ENCODE results near the gene FLT1.

Gene FLT1

GRCh38 chr13:28337166-28338005, 157.5 kb downstream of the FLT1 start:
- no peak overlapping the region for H3K4me3 ChIP-seq (ENCODE audit: low read depth, low read length)
- peak; percentile 68 for DNase-seq (ENCODE audit: low read depth)

DNA sequence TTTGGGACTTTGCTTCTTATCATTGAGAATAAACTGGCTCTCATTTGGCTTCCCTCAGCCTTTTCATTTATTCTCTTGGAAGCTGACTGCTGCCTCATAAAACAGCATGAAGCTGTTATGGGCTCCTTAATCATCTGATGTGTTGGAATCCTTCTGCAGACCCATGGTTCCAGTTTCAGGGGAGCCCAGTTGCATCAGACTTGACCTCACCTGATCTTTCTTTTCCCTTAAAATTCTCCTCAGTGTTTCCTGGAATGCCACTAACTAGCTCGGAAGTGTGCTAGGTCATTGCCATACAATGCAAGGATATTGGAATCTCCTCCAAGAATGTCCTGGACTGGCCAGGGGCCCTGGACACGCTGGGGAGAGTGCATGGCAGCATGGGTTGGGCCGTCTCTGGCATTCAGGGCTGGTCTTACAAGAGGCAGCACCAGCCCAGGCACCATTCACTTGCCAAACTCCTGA, 158.7 kb downstream of the FLT1 start:
- no peak overlapping the region for H3K4me3 ChIP-seq (ENCODE audit: low read depth, low read length)
- DNase-seq (ENCODE audit: low read depth), result no peak

DNA sequence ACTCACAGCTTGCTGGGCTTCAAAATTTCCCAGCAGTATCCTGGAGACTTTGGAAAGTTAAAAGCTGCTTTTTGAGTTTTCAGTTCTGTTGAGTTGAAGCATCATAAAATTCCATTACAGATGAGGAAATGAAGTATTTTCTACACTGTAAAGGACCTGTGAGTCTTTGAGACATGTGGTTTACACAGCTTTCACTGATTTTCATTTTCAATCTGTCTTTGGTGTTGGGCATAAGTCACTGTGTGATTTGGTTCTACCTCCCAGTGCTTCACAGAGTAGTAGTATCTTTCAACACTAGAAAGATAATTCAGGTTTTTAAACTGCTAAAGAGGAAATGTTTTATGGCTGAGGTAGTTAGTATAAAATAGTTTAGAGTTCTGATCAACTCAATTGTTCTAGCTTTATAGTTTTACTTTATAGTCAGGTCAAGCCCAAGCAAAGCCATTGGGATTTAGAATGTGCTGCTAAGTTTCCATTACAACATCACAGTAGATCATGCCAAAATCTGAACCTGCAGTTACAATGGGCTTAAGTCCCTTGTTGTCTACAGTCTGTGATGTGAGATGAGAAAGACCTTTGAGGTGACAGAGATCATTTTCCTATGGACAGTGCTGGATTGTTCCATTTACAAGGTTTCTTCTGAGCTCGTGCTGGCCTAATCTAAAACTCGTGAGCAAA, 161.6 kb downstream of the FLT1 start:
- DNase-seq (ENCODE audit: low read depth), result peak; percentile 42
- no peak overlapping the region for H3K4me3 ChIP-seq (ENCODE audit: low read depth, low read length)

- H3K4me3 ChIP-seq (ENCODE audit: low read depth, low read length), result no peak overlapping the region
- peak; percentile 84 for DNase-seq (ENCODE audit: low read depth)
Observed at GRCh38 chr13:28329395-28330158, 165.4 kb downstream of the FLT1 start.

DNA sequence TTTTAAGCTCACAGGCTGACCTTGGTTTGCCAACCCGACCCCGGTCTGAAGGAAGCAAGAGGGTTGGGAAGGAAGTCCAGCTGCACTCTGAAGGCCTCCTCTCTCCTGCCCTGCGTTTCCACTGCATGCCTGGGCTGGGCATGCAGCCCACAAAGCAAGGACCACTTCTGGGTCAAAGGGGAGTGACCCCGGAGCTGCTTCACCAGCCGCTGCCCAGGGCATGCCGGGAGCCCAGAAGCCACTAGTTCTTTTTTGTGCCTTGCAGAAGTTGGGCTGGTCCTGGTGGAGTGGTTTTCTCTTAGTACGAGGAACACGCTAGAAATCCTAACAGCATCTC, 166.7 kb downstream of the FLT1 start:
- H3K4me3 ChIP-seq (ENCODE audit: low read depth, low read length), result no peak overlapping the region
- DNase-seq (ENCODE audit: low read depth), result no peak

DNA sequence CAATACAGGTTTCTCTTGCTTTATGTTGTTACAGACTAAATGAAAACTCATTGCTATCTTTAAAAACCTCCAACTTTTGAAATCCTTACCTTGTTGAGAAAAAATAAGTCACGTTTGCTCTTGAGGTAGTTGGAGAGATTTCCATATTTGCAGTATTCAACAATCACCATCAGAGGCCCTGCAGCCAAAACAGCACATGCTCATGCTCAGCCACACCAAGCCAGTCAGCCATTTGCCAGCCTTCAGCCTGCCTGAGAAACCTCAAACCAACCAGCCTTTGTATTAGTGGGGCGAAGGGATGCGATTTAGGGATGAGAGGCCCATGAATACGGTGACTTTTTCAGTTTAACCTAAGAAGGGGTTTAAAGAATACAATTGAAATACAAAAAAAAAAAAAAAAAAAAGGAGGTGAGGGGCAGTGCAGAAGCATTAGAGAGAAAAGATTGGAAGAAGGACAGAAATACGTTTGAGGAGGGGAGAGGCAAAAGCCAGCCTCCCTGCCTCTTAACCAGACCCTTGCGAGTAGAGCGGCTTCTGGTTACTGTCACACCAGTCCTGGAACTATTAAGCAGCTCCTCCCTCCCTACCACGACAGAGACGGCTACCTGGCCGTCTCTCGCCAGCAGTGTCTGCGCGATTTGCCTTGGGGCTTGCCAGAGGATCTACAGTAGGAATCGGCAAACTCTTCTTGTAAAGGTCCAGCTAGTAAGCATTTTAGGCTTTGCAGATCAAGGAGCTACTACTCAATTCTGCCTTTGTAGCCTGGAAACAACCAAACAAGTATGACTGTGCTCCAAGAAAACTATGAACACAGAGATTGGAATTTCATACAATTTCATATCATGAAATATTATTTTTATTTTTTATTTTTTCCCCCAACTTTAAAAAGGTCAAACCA, 167.3 kb downstream of the FLT1 start:
- no peak overlapping the region for H3K4me3 ChIP-seq (ENCODE audit: low read depth, low read length)
- no peak for DNase-seq (ENCODE audit: low read depth)

DNA sequence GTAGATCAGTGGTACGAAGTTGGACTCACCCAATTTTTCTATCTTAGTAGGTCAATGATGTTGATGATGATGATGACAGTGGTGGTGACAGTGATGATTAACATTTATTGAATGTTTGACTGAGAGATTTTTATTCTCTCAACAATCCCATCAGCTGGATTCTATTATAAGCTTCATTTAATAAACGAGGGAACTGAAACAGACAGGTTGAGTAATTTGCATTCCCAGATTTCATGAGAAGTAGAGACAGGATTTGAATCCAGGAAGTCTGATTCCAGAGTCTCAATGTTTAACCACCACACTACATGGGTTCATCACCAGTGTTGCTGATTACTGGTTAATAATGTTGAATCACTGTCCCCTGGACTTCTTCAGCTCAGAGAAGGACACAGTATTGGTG, 168.9 kb downstream of the FLT1 start:
- DNase-seq (ENCODE audit: low read depth), result no peak

GRCh38 chr13:28325022-28325421, 169.9 kb downstream of the FLT1 start:
- no peak for DNase-seq (ENCODE audit: low read depth)
- H3K4me3 ChIP-seq (ENCODE audit: low read depth, low read length), result no peak overlapping the region

More for the DNA sequence above, 168.9 kb downstream of the FLT1 start:
- H3K4me3 ChIP-seq (ENCODE audit: low read depth, low read length), result no peak overlapping the region

DNA sequence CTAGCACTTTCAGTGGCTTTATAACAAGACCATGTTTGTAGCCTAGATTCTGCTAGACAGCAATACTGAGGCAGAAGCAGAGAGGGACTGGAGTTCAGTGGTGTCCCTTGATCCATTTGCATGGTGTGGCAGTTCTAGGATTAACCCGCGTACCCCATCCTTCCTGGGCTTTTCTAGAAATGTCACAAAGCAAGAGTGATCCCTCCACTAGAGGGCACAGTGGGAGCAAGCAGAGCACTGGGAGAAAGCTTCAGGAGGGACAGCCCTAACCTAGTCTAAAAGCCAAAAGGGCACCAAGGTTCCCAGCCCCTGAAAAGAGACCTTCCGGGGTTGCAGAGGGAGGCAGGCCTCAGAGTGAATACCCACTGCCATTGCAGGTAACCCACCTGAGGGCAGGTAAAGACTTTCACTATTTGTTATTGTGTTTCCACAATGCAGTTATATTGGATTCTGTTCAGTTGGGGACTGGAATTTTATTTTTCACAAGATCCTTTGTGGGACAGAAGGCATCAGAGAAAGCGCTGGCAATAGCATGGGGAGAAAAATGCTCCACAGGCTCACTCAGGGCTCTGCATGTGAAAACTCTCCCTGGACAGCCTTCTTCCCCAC, 170.6 kb downstream of the FLT1 start:
- DNase-seq (ENCODE audit: low read depth), result no peak
- H3K4me3 ChIP-seq (ENCODE audit: low read depth, low read length), result no peak overlapping the region

DNA sequence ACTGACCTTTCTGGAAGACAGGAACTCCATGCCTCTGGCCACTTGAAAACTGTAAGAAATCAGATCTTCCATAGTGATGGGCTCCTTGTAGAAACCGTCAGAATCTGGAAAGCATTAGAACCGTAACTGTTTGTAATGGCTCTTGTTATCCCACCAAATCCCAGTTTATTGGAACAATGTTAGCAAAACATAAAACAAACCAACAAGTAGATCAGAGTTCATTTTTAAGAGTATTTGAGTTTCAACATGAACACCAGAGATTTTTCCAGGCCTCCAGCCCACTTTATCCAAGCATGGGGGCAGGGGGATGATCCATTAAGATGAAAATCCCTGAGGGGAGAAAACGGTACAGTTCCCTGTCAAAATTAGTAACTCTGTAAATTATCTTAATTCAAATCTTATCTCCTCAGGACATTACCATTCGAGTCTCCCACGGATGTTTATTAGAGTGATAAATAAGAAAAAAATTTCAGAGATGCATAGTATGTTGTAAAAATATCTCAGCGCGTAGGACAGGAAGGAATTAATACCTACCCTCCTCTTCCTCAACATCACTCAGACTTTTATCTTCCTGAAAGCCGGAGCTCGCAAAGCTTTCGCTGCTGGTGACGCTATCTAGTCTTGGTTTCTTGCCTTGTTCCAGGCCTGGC, 172.5 kb downstream of the FLT1 start:
- H3K4me3 ChIP-seq (ENCODE audit: low read depth, low read length), result no peak overlapping the region
- no peak for DNase-seq (ENCODE audit: low read depth)

DNA sequence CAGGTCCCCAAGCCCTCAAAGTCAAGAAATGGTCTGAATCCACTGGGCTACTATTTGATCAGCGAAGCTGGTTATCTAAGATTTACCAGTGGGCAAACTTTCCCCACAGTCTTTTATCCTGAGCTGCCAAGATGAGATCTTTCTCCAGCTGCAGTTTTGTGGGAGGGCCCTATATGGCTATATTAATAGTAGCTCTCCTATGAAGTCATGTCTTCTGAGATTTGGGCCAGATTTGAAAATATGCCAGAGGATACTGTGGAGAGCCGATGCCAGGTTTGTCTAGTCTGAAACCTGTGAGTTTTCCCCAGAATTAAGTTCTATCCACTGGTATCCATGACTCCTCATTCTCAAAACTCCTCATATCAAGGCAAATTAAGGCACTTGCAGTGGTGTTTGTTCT, 173.2 kb downstream of the FLT1 start:
- H3K4me3 ChIP-seq (ENCODE audit: low read depth, low read length), result no peak overlapping the region
- DNase-seq (ENCODE audit: low read depth), result no peak

DNA sequence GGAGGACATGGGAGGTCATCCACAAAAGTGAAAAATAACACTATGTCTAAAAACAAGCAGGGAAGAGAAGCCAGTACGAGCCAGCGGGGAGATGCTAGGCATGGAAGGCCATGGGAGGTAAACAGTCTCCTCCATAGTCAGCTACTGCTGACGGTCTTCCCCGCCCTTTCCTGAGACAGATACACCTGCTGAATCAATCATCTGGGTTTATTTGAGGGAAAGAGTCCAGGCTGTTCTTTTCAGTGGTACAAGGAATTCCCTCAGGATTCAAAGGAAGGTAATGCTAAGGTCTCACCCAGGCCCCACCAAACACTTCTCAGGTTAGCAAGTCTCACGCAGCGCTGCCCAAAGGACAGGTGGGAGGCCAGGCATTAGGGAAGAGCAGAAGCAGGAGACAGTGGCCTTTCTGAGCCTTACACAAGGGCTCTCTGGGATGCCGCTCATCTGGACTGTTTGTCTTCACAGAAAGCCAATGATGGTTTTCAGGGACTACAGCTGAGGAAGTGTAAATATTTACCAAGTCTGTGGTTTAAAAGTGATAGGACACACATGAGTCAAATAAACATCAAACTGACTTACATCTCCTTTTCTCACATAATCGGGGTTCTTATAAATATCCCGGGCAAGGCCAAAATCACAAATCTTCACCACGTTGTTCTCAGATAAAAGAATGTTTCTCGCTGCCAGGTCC, 173.9 kb downstream of the FLT1 start:
- no peak for DNase-seq (ENCODE audit: low read depth)

GRCh38 chr13:28320209-28320608, 174.7 kb downstream of the FLT1 start:
- no peak overlapping the region for H3K4me3 ChIP-seq (ENCODE audit: low read depth, low read length)

More for the DNA sequence above, 173.9 kb downstream of the FLT1 start:
- H3K4me3 ChIP-seq (ENCODE audit: low read depth, low read length), result no peak overlapping the region

DNA sequence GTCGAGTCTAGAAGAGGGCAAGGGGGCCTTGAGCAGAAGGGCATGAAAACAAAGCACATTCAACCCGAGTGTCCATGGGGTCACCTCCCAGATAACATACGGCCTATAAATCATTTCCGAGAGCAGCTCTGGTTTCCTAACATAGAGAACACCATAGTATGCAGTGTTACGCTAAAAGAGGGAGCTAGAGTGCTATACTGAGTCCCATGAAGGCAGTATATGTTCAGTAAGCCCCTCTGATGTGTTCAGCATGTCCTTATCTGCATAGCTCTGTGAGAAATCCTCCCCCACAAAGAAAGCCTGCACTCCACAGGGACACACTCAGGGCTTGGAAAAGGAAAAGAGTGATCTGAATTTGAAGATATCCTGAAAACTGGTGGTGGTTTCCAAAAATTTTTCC, 175.4 kb downstream of the FLT1 start:
- H3K4me3 ChIP-seq (ENCODE audit: low read depth, low read length), result no peak overlapping the region

More at GRCh38 chr13:28320209-28320608, 174.7 kb downstream of the FLT1 start:
- no peak for DNase-seq (ENCODE audit: low read depth)

DNA sequence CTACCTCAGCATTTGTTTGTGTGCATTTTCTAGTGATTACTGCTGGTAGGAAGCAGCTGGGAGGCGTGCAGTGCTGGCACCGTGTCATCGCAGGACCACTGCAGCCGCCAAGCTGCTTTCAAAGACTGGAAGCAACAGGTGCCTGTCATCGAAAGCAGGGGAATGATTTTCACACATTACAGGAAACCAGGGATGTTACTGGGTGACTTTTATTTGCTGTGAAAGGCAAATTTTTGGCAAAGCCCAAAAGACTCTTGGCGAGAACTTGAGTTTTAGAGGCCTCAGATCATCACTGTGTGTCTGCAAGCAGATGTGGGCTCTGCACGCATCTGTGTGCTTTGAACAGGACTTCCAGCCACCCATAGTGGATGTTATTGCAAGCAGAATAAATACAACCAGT, 176.4 kb downstream of the FLT1 start:
- no peak overlapping the region for H3K4me3 ChIP-seq (ENCODE audit: low read depth, low read length)
- no peak for DNase-seq (ENCODE audit: low read depth)

More for the DNA sequence above, 175.4 kb downstream of the FLT1 start:
- DNase-seq (ENCODE audit: low read depth), result no peak

- H3K4me3 ChIP-seq (ENCODE audit: low read depth, low read length), result no peak overlapping the region
Observed at GRCh38 chr13:28316836-28317235, 178.1 kb downstream of the FLT1 start.

DNA sequence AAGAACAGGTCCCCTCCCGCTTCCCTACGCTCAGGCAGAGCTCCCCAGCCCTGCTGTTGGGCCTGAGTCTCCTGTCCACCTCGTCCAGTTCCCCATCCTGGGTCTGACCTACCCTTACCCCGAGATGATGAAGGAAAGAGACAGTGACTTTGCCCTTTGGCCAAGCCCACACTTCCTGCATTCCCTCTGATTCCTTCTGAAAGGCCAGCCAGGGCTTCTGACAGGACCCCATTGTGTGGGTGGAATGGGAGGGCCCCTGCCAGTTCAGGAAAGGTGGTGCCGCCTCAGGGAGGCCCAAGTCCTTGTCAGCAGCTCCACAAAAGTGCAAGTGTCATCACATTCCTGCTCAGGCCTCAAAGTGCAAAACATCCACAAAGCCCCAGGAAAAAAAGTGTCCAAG, 178.8 kb downstream of the FLT1 start:
- no peak overlapping the region for H3K4me3 ChIP-seq (ENCODE audit: low read depth, low read length)
- DNase-seq (ENCODE audit: low read depth), result no peak

More at GRCh38 chr13:28316836-28317235, 178.1 kb downstream of the FLT1 start:
- DNase-seq (ENCODE audit: low read depth), result no peak

DNA sequence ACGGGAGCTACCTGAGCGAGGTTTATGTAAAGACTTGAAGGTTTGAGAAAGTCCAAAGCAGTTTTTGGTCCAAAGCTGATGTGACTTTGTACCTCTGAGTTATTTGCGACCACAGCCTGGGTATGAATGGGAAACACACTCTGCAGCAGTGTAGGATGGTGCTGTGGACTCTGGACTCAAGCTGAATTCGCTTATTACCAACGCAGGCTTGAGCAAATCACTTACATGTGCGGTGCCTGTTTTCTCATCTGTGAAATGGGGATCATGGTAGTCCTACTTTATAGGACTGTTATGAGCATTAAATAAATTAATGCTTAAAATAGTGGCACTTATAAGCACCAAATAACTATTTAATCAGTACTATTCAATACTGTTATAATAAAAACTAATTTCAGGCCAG, 180.0 kb downstream of the FLT1 start:
- no peak for DNase-seq (ENCODE audit: low read depth)
- H3K4me3 ChIP-seq (ENCODE audit: low read depth, low read length), result no peak overlapping the region

Data from skeletal muscle cell (primary cell).